Mucosa of gallbladder (tissue), 1 donor: Measurements from ENCODE around the gene MARCO. TPM values are rescaled to one million over a fixed set of nuclear protein-coding genes. Genes with fewer than 3 reads are reported as not detected.

Experiments used
- DNase-seq: peaks from one replicate; pipeline ENCODE4 v3.0.0-alpha.2; 2020; ENCODE audit warnings: low spot score
- total RNA-seq: library from RNA; stranded (reverse); gene quantifications from one replicate; pipeline ENCODE4 v1.2.1, GENCODE V29; 2021
- donor health status: DM: no; HTN: no; CAD: no.

Gene MARCO
- total RNA-seq, 1 donor from 2014 or later: 1.1 TPM

- no peak for DNase-seq
Measured at GRCh38 chr2:119040730-119041129, 98.7 kb downstream of the MARCO start.

Other genes with a start within 250 kb of the MARCO start
- not detected for gene EN1, start 94.5 kb upstream of the MARCO start, total RNA-seq
- not detected for gene C1QL2, start 216.6 kb downstream of the MARCO start, total RNA-seq